IMR-90 (cell line): ENCODE data around the gene IGLON5. TPM values are rescaled to one million over a fixed set of nuclear protein-coding genes. Genes with fewer than 3 reads are reported as not detected.

Experiments used
- ATAC-seq: fragments of 200-7000 bp; cut with Tn5 transposase; 2 replicates; pipeline ENCODE4 v1.9.1; 2020; ENCODE audit warnings: low read depth, mild to moderate bottlenecking, moderate library complexity
- BruUV-seq: library from RNA; stranded (reverse); fragments of 400-500 nt; replicated peaks from 2 replicates; lab custom pipeline; 2021; lab: Mats Ljungman, UMichigan
- CTCF ChIA-PET: fragments of 300-600 bp; formaldehyde crosslinking; extraction: SDS; loops from one replicate; lab custom pipeline; 2021; ENCODE audit warnings: antibody characterized with exemption; lab: Yijun Ruan, JAX
- POLR2A ChIA-PET: fragments of 300-600 bp; sonication (Branson Sonifier 250); formaldehyde crosslinking; loops from one replicate; lab custom pipeline; 2022; ENCODE audit warnings: antibody characterized with exemption; ENCODE audit not compliant: unreplicated experiment; lab: Charles Lee
- DNase-seq: peaks from one replicate; pipeline ENCODE4 v3.0.0; 2013
- H2AFZ ChIP-seq: replicated peaks from 2 replicates; pipeline ENCODE3; 2013; ENCODE audit warnings: low read length, mild to moderate bottlenecking; ENCODE audit not compliant: poor library complexity
- H2AK5ac ChIP-seq: 2 replicates; pipeline ENCODE4 v1.6.1; 2013; ENCODE audit warnings: low read depth, low read length, inconsistent platforms
- H2AK9ac ChIP-seq: replicated peaks from 2 replicates; pipeline ENCODE3; 2013; ENCODE audit warnings: mild to moderate bottlenecking, low read depth, low read length, moderate library complexity; ENCODE audit not compliant: poor library complexity
- H2BK120ac ChIP-seq: 2 replicates; pipeline ENCODE4 v1.6.1; 2013; ENCODE audit warnings: low read depth, low read length, inconsistent platforms
- H2BK15ac ChIP-seq: 3 replicates; pipeline ENCODE4 v1.6.1; 2013; ENCODE audit warnings: low read depth, low read length, inconsistent platforms
- H2BK20ac ChIP-seq: 2 replicates; pipeline ENCODE4 v1.6.1; 2013; ENCODE audit warnings: low read depth, mild to moderate bottlenecking, inconsistent platforms, low read length, moderate library complexity
- H2BK5ac ChIP-seq: 2 replicates; pipeline ENCODE4 v1.6.1; 2013; ENCODE audit warnings: mild to moderate bottlenecking, low read depth, low read length, inconsistent platforms; ENCODE audit not compliant: poor library complexity, severe bottlenecking
- H3K14ac ChIP-seq: replicated peaks from 2 replicates; pipeline ENCODE4 v1.6.1; 2013; ENCODE audit warnings: low read depth, low read length, inconsistent platforms
- H3K18ac ChIP-seq: 2 replicates; pipeline ENCODE4 v1.6.1; 2013; ENCODE audit warnings: low read depth, low read length, control low read depth
- H3K23ac ChIP-seq: 2 replicates; pipeline ENCODE4 v1.6.1; 2013; ENCODE audit warnings: low read depth, low read length, inconsistent platforms
- H3K27ac ChIP-seq: 2 replicates; pipeline ENCODE4 v1.5.1; 2013; ENCODE audit warnings: mild to moderate bottlenecking, control low read depth, low read length; ENCODE audit not compliant: insufficient read depth
- H3K27me3 ChIP-seq: 2 replicates; pipeline ENCODE4 v1.6.1; 2013; ENCODE audit warnings: low read length; ENCODE audit not compliant: control insufficient read depth, insufficient read depth
- H3K36me3 ChIP-seq: 2 replicates; pipeline ENCODE4 v1.6.1; 2013; ENCODE audit warnings: low read length, mixed read lengths; ENCODE audit not compliant: control insufficient read depth, insufficient read depth
- H3K4ac ChIP-seq: 2 replicates; pipeline ENCODE4 v1.6.1; 2013; ENCODE audit warnings: low read depth, low read length, inconsistent platforms
- H3K4me1 ChIP-seq: 2 replicates; pipeline ENCODE4 v1.6.1; 2013; ENCODE audit warnings: low read length, mixed read lengths; ENCODE audit not compliant: control insufficient read depth, insufficient read depth
- H3K4me2 ChIP-seq: 2 replicates; pipeline ENCODE4 v1.6.1; 2013; ENCODE audit warnings: low read depth, mild to moderate bottlenecking, control low read depth, low read length, moderate library complexity
- H3K4me3 ChIP-seq: 2 replicates; pipeline ENCODE4 v1.5.1; 2013; ENCODE audit warnings: low read depth, mild to moderate bottlenecking, control low read depth, low read length, moderate library complexity; ENCODE audit not compliant: insufficient read depth
- H3K56ac ChIP-seq: 2 replicates; pipeline ENCODE4 v1.6.1; 2013; ENCODE audit warnings: low read length, inconsistent platforms; ENCODE audit not compliant: insufficient read depth; ENCODE audit errors: extremely low read depth
- H3K79me1 ChIP-seq, 2 experiments: 2 replicates each; pipeline ENCODE4 v1.6.1; 2013; ENCODE audit warnings: low read length in 2 of 2, inconsistent platforms in 1 of 2, low read depth in 1 of 2
- H3K9ac ChIP-seq: 2 replicates; pipeline ENCODE4 v1.6.1; 2013; ENCODE audit warnings: low read depth, low read length, control low read depth
- H3K9me1 ChIP-seq: 2 replicates; pipeline ENCODE4 v1.6.1; 2013; ENCODE audit warnings: low read length, inconsistent platforms; ENCODE audit not compliant: insufficient read depth
- H3K9me3 ChIP-seq: 2 replicates; pipeline ENCODE4 v1.6.1; 2013; ENCODE audit warnings: low read length; ENCODE audit not compliant: control insufficient read depth, insufficient read depth
- H4K20me1 ChIP-seq: 2 replicates; pipeline ENCODE4 v1.6.1; 2013; ENCODE audit warnings: low read length, inconsistent platforms; ENCODE audit not compliant: insufficient read depth
- H4K5ac ChIP-seq: 2 replicates; pipeline ENCODE4 v1.6.1; 2013; ENCODE audit warnings: mild to moderate bottlenecking, low read depth, low read length, control low read depth
- H4K8ac ChIP-seq, 2 experiments: 2 replicates each; pipeline ENCODE4 v1.6.1; 2013; ENCODE audit warnings: low read depth in 2 of 2, low read length in 2 of 2, control low read depth in 1 of 2, inconsistent platforms in 1 of 2
- H4K91ac ChIP-seq: 2 replicates; pipeline ENCODE4 v1.6.1; 2013; ENCODE audit warnings: low read depth, low read length, inconsistent platforms; ENCODE audit not compliant: insufficient read depth
- BHLHE40 ChIP-seq: fragments of 150-350 bp; IDR thresholded peaks from 2 replicates; pipeline ENCODE4 v1.6.1; 2016; ENCODE audit warnings: mild to moderate bottlenecking, low read depth, low read length
- CEBPB ChIP-seq: IDR thresholded peaks from 2 replicates; pipeline ENCODE4 v1.6.1; 2012; ENCODE audit warnings: low read depth, low read length, improper control_type of control experiment
- FOS ChIP-seq: fragments of 150-350 bp; IDR thresholded peaks from 2 replicates; pipeline ENCODE4 v1.6.1; 2016; ENCODE audit warnings: low read depth, low read length
- MAFK ChIP-seq: IDR thresholded peaks from 2 replicates; pipeline ENCODE4 v1.6.1; 2012; ENCODE audit warnings: low read depth, low read length, improper control_type of control experiment
- MXI1 ChIP-seq: IDR thresholded peaks from 2 replicates; pipeline ENCODE4 v1.6.1; 2012; ENCODE audit warnings: low read depth, mild to moderate bottlenecking, low read length, moderate library complexity, borderline replicate concordance
- NFE2L2 ChIP-seq: fragments of 150-350 bp; IDR thresholded peaks from 2 replicates; pipeline ENCODE4 v1.6.1; 2016; ENCODE audit warnings: low read depth, mild to moderate bottlenecking, low read length
- POLR2A ChIP-seq: IDR thresholded peaks from 2 replicates; pipeline ENCODE4 v1.6.1; 2012; ENCODE audit warnings: mild to moderate bottlenecking, low read depth, low read length
- RAD21 ChIP-seq: IDR thresholded peaks from 2 replicates; pipeline ENCODE4 v1.6.1; 2012; ENCODE audit warnings: low read length, improper control_type of control experiment
- RCOR1 ChIP-seq: IDR thresholded peaks from 2 replicates; pipeline ENCODE4 v1.6.1; 2012; ENCODE audit warnings: mild to moderate bottlenecking, low read length, improper control_type of control experiment; ENCODE audit not compliant: insufficient replicate concordance
- RFX5 ChIP-seq: IDR thresholded peaks from 2 replicates; pipeline ENCODE4 v1.8.0; 2012; ENCODE audit warnings: low read depth, mild to moderate bottlenecking, low read length, moderate library complexity
- SMC3 ChIP-seq: fragments of 150-350 bp; IDR thresholded peaks from 2 replicates; pipeline ENCODE4 v1.6.1; 2016; ENCODE audit warnings: low read depth, mild to moderate bottlenecking, antibody characterized with exemption, low read length, moderate library complexity
- USF2 ChIP-seq: fragments of 150-350 bp; IDR thresholded peaks from 2 replicates; pipeline ENCODE4 v1.6.1; 2017; ENCODE audit warnings: mild to moderate bottlenecking, antibody characterized with exemption, low read length, low read depth
- WGBS, 2 experiments: methylation state at CpG; one replicate each; pipeline versions ENCODE4 v1.1.5 to v1.1.7; 2013; ENCODE audit warnings: missing lambda C conversion rate in 2 of 2; ENCODE audit not compliant: insufficient read length in 1 of 2; ENCODE audit errors: extremely low coverage in 2 of 2; 5-methylcytosine and 5-hydroxymethylcytosine counted together
- dilution Hi-C: fragments of 300-500 bp; cut with HindIII; formaldehyde crosslinking; loops from one replicate; pipeline ENCODE4 v1.14.3; 2018; ENCODE audit warnings: low sequenced_read_pairs; ENCODE audit not compliant: unreplicated experiment
- in situ Hi-C: fragments of 300-500 bp; cut with MboI; formaldehyde crosslinking; loops from 3 replicates; pipeline ENCODE4 v1.14.3; 2019; ENCODE audit warnings: low sequenced_read_pairs, inconsistent platforms, mixed read lengths
- intact Hi-C: fragments of 100-400 bp; cut with micrococcal nuclease; formaldehyde crosslinking; loops from 2 replicates; pipeline ENCODE4 v1.10.0; 2022
- polyA plus RNA-seq, 3 experiments: library from polyadenylated mRNA; depleted of rRNA; stranded (reverse); fragments of >200 nt; gene quantifications; 2 replicates each; pipeline ENCODE4 v1.2.3, GENCODE V29; 2012; ENCODE audit warnings: low replicate concordance in 1 of 3
- total RNA-seq: library from RNA; depleted of rRNA; stranded (reverse); fragments of >200 nt; gene quantifications from 2 replicates; pipeline ENCODE4 v1.2.3, GENCODE V29; 2012
- TF ChIP-seq, protein P1 (sequence below): fragments of 150-350 bp; IDR thresholded peaks from 2 replicates; pipeline ENCODE4 v1.6.1; 2016; ENCODE audit warnings: low read depth, mild to moderate bottlenecking, low read length, moderate library complexity, borderline replicate concordance
- TF ChIP-seq, protein P2 (sequence below): conservative IDR thresholded peaks from 2 replicates; pipeline ENCODE4 v1.5.1; 2012; ENCODE audit warnings: mild to moderate bottlenecking, low read depth, low read length, improper control_type of control experiment

IGLON5 gene
- total and polyA plus RNA-seq, 2 of the 4 experiments (the other 2 are of a cell fraction), result not detected

- Histone ChIP-seq H3K56ac (no peak overlapping the region), H4K8ac (no peak overlapping the region), H3K4me1 (peaks cover 6% of the 10 kb centered on the region), H3K9me1 (peaks cover 6% of the 10 kb centered on the region; the same call in 1 of the 2 replicates), H2AK9ac (no peak overlapping the region), H2BK15ac (no peak overlapping the region), H2BK5ac (no peak overlapping the region), H3K4me2 (no peak overlapping the region), H4K20me1 (no peaks in the 10 kb centered on the region), H4K91ac (no peak overlapping the region), H3K27me3 (peaks cover 2% of the 10 kb centered on the region; the same call in 1 of the 2 replicates), H3K4me3 (no peak overlapping the region), H3K14ac (no peak overlapping the region), H3K18ac (no peak overlapping the region), H3K23ac (no peak overlapping the region), H2AK5ac (no peak overlapping the region), H2BK20ac (no peak overlapping the region), H3K36me3 (no peaks in the 10 kb centered on the region), H3K27ac (no peak overlapping the region), H4K5ac (no peak overlapping the region), H3K9ac (no peak overlapping the region), H2AFZ (no peak overlapping the region), H2BK120ac (no peak overlapping the region), H3K4ac (no peak overlapping the region), H3K79me1 (peaks cover 0 to 10% of the 10 kb centered on the region in 2 experiments; a peak in 3 of 4 replicates), H3K9me3 (no peaks in the 10 kb centered on the region)
- ChIA-PET CTCF (no interaction called here), POLR2A (no interaction called here)
- intact Hi-C loops (no loop called here), dilution Hi-C loops (no loop called here), in situ Hi-C loops (no loop called here)
- TF ChIP-seq NFE2L2 (no peak), USF2 (no peak), MAFK (no peak), RCOR1 (no peak), BHLHE40 (no peak), SMC3 (no peak), MXI1 (no peak), RFX5 (no peak), FOS (no peak), RAD21 (no peak), POLR2A (no peak), CEBPB (no peak)
- TF ChIP-seq, protein P1, sequence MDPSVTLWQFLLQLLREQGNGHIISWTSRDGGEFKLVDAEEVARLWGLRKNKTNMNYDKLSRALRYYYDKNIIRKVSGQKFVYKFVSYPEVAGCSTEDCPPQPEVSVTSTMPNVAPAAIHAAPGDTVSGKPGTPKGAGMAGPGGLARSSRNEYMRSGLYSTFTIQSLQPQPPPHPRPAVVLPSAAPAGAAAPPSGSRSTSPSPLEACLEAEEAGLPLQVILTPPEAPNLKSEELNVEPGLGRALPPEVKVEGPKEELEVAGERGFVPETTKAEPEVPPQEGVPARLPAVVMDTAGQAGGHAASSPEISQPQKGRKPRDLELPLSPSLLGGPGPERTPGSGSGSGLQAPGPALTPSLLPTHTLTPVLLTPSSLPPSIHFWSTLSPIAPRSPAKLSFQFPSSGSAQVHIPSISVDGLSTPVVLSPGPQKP, result no peak
- TF ChIP-seq, protein P2, sequence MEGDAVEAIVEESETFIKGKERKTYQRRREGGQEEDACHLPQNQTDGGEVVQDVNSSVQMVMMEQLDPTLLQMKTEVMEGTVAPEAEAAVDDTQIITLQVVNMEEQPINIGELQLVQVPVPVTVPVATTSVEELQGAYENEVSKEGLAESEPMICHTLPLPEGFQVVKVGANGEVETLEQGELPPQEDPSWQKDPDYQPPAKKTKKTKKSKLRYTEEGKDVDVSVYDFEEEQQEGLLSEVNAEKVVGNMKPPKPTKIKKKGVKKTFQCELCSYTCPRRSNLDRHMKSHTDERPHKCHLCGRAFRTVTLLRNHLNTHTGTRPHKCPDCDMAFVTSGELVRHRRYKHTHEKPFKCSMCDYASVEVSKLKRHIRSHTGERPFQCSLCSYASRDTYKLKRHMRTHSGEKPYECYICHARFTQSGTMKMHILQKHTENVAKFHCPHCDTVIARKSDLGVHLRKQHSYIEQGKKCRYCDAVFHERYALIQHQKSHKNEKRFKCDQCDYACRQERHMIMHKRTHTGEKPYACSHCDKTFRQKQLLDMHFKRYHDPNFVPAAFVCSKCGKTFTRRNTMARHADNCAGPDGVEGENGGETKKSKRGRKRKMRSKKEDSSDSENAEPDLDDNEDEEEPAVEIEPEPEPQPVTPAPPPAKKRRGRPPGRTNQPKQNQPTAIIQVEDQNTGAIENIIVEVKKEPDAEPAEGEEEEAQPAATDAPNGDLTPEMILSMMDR, result no peak
- WGBS, 2 experiments, result 73% methylated on average over 3 of the region's 18 CpGs; no CpG with 5 or more reads in 1 of the 2 experiments
- no TSS peak for BruUV-seq
- DNase-seq (no peak), ATAC-seq (no peak)
Observed at GRCh38 chr19:51372021-51372648, 60.7 kb downstream of the IGLON5 start.
